ENCODE measurements around the gene YLPM1.

GRCh38 chr14:74841230-74842207 is 78.4 kb downstream of the YLPM1 start:
- TF ChIP-seq, protein P1, sequence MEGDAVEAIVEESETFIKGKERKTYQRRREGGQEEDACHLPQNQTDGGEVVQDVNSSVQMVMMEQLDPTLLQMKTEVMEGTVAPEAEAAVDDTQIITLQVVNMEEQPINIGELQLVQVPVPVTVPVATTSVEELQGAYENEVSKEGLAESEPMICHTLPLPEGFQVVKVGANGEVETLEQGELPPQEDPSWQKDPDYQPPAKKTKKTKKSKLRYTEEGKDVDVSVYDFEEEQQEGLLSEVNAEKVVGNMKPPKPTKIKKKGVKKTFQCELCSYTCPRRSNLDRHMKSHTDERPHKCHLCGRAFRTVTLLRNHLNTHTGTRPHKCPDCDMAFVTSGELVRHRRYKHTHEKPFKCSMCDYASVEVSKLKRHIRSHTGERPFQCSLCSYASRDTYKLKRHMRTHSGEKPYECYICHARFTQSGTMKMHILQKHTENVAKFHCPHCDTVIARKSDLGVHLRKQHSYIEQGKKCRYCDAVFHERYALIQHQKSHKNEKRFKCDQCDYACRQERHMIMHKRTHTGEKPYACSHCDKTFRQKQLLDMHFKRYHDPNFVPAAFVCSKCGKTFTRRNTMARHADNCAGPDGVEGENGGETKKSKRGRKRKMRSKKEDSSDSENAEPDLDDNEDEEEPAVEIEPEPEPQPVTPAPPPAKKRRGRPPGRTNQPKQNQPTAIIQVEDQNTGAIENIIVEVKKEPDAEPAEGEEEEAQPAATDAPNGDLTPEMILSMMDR (IDR thresholded peaks at IDR 0.05), result no peak
- no peak for TF ChIP-seq POLR2A (IDR thresholded peaks at IDR 0.05)

Data from body of pancreas (tissue), 4 donors.